Kasumi-1 (cell line): ENCODE measurements around the gene PARD3B.
"Not testable (repeated sequence)": the region's sequence is repeated elsewhere in the genome, so short reads cannot be mapped to it uniquely, and the experiment has no call there.

Source experiments
- DNase-seq, 2 experiments: peaks; one replicate each; lab custom pipeline; 2025; lab: John Stamatoyannopoulos, UW

PARD3B gene

DNA sequence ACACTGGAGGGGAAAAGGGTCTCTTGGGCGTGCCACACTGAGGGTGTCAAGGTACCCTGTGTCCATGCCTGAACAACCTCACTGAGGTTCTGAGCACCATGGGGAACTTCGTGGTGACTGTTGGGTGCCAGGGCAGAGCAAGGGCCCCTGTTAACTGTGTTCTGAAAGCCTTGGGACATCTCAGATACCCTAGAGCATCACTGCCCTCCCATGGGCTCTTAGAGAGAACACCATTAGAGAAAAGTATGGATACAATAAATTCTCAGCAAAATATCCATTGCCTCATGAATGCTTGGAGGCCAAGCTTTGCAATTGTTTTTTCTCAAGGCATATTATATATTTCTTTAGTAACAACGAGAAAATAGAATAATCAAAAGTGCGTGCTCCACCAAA is 648.6 kb downstream of the PARD3B start:
- DNase-seq: no peak

DNA sequence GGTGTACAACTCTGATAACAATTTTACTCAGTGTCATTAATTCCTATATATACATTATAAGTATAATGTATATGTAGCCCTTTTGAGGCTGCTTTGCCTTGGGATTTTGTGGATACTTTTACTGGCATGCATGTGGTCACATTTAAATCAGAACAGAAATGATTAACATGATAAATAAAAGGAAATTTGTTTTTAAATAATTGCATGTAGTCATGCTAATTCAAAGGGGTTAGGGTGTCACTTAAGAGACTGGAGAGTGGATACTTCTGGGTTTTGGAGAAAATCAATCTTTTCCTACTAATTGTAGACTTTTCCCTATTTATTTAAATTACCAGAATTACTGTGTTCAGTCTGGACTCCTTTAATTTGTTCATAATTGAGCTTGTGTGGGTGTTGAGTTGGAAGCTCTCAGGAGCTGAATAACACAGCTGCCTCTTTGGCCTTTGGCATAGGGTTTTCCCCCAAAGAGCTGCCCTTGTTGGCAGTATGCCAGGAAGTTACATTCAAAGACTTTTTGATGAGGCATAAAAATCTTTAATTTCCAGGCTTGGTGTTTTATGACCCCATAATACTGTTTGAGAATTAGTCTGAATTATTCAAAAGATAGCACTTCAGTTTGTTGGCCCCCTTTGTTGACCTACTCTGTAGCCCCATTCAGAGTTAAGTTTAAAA is 652.3 kb downstream of the PARD3B start:
- no peak for DNase-seq

DNA sequence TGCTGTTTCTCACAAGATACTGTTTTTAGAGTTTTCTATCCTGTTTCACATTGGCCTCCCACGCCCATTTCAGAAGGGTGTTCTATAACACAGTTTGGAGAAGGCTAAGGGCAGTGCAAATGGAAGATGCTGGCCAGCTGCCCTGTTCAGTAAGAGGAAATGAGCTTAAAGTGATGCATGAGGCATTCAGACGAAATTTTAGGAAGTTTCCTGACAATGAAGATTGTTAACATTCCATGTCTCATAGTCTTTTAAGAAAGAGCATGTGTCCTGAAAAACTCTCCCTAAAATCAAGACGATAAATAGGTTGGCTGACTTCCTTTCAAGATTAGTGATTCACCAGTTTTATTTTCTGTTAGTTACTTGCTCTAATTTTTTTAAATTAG is 652.9 kb downstream of the PARD3B start:
- no peak for DNase-seq

DNA sequence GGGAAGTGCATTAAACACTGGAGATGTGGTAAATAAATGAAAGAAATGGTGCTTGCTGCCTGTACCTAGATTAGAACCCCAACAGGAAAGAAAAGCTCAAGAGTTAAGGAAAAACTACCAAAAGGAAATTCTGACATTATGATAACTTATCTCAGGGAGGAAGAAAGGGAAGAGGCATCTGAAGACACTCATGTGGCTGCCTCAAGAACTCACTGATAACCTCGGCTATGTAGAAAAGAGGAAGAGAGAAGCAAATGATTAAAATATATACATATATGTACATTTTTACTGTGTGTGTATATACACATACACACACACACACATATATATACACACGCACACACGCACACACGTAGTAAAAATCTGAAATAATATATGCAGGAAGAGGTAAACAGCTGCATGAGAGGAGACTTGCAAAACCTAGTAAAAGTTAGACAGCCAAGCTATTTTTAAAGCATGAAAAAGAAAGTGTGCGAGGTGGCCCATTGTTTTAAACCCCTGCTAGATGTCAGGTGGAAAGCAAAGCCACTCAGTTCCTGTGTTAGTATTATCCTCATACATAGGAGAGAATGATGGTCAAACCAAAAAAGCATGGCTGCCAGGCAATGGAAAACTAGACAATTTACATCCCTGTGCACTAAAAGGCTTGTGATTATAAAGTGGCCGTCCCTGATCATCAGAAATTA is 654.0 kb downstream of the PARD3B start:
- no peak for DNase-seq

DNA sequence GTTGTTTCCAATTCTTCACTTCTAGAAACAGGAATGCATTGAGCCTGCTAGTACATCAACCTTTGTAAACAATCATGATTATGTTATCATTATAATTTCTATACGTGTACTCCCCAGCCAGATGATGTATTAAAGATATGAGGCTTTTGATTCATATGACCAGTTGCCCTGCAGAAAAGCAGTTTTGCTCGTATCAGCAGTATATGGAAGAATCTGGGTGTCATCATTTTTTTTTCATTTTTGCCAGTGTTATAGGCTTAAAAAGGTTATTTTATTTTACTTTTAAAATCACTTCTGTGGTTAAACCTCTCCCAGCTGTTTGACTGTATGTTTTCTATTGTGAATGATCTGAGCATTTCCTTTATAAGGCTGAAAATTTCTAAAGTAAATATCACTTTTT is 665.2 kb downstream of the PARD3B start:
- no peak for DNase-seq

DNA sequence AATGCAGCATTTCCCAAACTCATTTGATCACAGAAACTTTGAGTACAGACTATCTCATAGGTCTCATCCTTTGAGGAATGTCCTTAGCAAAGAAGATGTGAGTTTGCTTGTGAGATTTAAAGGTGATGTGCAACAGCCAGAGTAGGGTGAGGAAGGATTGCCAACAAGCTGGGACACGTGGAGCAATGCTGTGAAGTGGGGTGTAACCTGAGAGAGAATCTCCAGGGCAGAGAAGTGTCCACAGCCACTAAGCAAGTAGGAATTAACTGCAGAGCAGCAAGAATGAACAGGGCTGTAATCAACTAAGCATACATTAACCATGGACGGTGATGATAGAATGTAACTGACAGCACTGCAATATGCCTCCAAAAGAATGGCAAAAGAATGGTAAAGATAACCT is 667.1 kb downstream of the PARD3B start:
- no peak for DNase-seq

DNA sequence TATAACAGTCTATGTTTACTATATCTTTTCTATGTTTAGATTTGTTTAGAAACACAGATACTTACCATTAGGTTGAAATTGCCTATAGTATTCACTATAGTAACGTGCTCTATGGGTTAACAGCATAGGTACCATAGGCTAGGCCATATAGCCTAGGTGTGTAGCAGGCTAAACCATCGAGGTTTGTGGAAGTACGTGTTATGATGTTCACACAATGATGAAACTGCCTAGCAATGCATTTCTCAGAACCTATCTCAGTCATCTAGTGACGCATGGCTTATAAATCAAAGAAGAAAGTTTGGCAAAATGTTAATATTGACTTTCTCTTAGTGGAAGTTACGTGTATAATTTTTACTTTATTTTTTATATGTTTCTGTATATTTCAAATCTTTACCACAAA is 670.8 kb downstream of the PARD3B start:
- no peak for DNase-seq

DNA sequence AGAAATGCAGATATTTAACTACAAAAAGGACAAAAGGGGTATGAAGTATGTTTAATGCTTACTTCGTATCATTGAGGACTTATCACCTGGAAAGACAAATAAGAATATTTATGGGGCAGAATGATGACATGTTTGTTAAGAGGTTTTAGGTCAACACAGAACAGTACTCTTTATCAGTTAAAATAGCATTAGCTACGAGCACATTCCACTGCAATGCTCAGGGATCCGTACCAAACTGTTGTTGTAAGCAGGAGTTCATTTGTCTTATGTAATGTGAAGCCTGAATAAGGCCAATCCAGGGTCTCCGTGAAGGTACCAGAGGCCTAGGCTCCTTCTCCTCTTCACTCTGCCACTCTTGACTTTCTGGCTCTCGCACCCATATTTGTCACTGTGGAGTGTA is 671.3 kb downstream of the PARD3B start:
- no peak for DNase-seq

DNA sequence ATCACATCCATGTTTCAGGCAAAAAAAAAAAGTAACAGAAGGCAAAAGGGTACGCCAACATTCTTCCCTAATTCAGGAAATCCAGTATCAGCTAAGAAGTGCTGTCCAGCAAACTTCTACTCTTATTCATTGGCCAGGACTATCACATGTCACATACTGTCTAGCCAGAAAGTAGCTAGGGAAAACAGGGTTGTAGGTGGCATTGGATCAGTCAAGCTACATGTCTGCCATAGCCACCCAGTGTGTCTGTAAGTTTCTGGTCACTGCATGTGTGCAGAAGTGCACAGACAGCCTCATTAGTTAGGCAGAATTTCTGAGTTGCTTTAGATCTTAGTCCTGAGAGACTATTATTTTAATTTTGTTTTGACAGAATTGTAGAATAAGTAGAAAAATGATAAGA is 671.7 kb downstream of the PARD3B start:
- DNase-seq: no peak

DNA sequence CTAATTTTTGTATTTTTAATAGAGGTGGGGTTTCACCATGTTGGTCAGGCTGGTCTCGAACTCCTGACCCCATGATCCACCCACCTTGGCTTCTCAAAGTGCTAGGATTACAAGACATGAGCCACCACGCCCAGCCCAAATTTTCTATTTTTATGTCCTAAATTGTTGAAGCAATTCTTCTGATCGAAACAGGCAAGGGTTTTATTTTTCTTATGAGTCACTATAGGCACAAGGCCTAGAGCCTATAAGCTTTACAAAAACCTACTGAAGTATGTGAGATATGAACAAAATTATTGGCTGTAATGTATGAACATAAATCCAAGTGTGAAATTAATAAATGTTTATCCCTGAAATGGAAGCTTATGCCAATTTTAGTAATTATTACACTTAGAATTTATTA is 672.8 kb downstream of the PARD3B start:
- no peak for DNase-seq

DNA sequence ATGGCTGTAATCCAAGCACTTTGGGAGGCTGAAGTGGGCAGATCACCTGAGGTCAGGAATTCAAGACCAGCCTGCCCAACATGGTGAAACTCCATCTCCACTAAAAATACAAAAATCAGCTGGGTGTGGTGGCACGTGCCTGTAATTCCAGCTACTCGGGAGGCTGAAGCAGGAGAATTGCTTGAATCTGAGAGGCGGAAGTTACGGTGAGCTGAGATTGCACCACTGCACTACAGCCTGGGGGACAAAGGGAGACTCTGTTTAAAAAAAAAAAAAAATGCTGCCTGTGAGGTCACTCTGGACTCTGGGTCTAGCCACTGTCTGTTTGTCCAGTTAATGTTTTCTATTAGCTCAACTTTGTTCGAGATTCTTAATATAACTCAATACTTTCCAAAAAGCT is 673.5 kb downstream of the PARD3B start:
- not testable (repeated sequence) for DNase-seq

DNA sequence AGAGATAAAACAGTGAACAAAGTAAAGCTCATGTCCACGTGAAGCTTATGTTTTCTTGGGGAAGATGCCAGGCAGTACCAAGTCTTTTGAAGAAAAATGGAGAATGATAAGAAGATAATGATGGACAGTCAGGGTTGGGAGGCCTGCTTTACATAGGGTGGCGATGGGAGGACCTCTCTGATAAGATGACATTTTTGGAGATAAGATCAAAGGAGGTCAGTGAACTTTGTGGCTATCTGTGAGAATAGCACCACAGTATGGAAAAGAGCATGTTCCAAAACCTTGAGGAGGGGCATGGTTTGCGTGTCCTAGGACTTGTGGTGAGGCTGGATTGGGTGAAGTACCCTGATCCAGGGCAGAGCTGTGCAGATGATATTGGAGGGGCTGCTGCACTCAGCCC is 675.3 kb downstream of the PARD3B start:
- DNase-seq: no peak

DNA sequence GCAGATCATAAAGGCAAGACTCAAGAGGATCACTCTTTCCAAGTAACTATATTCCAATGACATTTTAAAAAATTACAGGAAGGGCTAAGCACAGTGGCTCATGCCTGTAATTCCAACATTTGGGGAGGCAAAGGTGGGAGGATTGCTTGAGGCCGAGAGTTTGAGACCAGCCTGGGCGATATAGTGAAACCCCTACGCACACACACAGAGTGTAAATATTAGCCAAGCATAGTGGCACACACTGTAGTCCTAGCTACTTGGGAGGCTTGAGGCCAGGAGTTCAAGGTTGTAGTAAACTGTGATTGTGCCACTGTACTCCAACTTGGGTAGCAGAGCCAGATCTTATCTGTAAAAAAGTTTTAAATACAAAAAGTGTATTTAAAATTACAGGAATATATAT is 686.8 kb downstream of the PARD3B start:
- no peak for DNase-seq

DNA sequence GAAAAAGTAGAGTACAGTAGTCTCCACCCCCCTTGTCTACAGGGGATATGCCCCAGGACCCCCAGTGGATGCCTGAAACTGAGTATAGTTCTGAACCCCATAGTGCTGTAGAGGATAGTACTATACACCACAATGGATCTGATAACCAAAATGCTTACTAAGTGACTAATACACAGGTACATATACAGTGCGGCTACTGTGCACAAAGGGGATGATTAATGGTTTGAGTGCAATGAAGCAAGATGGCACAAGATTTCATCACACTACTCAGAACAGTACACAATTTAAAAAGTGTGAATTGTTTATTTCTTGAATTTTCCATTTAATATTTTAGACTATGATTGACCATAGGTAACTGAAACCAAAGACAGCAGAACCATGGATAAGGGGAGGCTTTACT is 690.2 kb downstream of the PARD3B start:
- no peak for DNase-seq

DNA sequence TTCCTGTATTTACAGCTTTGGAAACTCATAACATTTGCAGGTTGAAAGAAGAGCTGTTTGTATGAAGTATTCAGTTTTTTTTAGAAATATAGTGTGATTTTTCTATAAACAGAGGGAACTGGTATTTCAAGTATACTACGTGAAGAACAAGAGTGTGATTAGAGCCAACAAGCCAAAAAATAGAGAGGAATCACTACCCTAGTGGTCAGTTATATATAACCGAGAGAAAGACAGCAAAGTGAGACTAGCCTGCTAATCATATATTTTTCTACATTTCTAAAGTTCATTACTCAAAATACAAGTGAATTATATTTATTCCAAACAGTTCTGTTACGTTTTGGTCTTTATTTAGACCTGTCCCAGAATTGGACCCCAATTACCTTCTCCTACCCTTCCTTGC is 692.2 kb downstream of the PARD3B start:
- no peak for DNase-seq

DNA sequence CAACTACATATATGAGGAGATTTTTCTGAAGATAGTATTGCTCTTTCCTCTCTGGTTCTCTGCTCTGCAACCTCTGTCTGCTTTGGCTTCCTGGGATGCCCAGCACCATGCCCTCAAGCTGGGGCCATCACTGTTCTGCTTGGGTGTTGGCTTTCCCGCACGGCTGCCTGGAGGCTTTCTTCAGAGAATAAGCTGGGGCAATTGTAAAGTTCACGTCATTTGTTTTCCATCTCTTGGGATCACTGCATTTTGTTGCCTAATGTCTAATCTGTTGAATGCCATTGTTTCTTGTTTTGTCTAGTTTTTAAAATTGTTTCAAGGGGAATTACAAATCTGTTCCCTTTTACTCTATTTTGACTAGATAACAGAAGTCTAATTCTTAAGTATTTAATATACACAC is 699.7 kb downstream of the PARD3B start:
- DNase-seq: no peak

DNA sequence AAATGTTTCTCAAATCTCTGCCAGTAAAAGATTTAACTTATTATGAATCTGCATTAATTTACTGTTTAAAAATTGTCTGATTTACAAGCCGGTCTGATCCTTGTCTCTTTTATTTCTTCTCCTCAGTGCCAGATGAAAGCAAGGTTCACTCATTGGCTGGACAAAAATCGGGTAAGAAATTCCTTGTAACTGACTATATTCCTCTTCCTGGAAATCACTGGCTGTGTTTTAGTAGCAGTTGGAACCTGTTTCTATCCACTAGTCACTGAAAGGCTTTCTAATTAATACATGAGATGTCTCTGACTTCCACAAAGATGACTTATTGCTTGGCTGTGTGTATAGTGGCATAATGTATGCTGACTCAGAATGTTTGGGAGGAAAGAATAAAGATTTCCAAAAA is 700.4 kb downstream of the PARD3B start:
- no peak for DNase-seq

DNA sequence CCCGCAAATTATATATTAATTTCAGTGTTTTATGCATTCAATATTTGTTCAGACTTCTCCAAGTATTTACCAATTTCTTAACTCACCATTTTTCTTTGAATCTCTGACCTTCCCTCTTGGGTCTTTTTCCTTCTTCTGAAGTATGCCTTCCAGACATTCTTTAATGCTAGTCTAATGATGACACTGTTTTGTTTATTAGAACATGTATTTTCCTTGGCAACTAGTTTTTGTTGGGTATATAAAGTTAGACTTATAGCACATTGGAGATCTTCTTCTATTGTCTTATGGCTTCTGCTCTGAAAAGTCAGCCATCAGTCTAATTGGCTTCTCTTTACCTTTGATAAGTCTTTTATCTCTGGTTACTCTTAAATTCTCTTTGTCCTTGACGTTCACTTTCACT is 713.8 kb downstream of the PARD3B start:
- DNase-seq: no peak

DNA sequence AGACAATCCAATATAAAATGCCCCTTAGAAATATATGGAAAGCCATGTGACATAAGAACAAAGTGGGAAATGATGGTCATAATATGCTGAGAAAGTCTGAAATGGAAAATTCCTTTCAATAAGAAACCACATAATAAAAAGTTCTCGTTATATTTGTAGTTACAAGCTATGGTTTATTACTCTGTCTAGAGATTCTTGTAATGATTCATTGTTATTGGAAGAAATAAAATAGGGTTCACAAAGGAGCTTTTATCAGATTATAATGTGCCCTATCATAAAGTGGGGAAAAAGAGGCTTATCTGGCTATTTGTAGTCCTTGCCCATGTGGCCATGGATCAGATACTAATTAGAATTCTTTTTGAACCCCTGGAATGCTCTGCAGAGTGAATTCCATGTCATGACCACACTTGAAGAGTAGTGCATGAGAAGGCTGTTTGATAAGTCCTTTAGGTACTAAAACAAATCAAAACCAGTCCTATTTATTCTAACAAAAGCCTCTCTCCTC is 716.3 kb downstream of the PARD3B start:
- DNase-seq: no peak

DNA sequence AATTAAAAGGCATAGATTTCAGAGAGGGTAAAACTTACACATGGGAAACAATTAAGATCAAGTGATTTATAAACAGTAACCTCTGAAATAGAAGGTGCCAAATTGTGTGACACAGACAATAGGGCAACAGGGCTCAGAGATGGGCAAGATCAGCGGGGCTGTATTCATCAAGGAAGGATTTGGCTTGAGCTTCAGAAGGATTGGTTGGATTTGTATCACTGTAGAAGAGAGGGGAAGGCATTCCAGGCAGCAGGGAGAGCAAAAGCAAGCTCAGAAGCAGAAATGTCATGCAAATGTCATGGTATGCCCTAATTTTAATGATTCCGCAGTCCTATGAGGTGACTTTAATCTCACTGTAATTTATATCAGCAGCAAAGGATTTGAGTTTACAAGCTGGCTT is 722.0 kb downstream of the PARD3B start:
- DNase-seq: no peak

DNA sequence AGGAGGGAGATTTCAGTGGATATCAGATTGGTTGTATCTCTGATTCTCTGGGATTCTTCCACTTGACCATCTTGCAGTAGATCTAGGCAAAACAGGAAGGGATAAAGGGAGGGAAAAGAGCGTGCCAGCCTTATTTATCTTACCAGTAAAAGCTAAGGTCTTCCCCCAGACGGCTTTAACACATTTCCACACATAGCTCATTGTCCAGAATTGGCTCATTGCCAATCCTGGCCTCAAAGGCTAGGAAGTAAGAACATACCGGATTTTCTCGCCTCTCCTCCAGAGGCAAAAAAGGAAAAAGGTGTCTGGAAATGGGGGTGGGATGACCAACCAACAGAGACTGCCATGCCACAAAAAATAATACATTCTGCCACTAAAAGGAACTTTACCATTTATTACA is 725.4 kb downstream of the PARD3B start:
- DNase-seq: no peak

DNA sequence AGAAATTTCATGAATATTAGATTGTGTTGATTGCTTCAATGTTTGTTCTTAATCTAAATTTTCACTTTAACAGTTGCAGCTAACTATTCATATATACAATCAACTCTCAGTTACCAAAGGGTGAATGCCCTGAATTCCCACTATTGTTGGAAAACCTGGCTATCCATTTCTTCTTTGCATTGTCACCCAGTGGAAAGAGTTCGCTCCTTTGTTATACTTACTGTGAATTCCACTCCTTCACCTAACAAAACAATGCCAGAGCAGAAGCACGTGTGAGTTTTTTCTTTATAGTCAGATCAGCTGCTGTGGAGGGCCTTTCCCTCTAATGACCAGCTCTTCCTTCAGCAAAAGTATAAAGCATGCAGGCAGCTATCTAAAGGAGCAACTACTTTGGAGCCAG is 727.9 kb downstream of the PARD3B start:
- no peak for DNase-seq

DNA sequence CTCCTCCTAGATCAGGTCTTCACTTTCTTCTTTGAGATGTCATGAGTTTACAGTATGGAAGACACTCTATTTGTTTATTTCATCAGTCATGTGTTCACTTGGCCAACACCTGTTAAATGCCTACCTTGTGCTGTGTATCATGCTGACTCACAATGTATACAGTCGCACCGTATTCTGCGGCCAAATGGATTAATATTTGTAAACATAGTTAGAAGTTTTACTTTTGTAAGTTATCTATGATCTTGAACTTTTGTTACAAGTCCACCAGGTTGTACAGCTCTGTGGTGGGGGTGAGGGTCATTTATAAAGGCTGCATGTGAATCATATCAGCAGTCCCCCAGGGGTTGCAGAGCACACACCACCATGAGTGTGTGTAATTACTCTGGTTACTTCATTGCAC is 728.4 kb downstream of the PARD3B start:
- DNase-seq: no peak

DNA sequence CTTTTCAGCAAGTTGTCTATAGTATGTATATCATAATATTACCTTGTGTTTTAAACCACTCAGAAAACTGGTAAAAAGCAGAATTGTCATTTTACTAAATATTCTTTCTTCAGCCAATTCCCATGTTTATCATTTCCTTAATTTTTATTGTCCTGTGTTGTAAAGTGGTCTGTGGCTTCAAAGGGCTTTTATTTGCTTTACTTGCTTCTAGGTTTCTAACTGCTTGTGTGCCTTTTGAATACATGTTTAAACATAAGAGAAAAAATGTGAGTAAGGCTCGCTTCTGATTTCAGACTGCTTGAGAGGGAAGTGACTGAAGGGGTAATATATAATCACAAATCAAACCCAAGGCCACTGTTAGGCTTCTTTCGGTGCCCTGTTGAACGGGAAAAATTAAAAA is 729.5 kb downstream of the PARD3B start:
- no peak for DNase-seq
